Caki2 (cell line): ENCODE data around the gene ST8SIA3. TPM values are rescaled to one million over a fixed set of nuclear protein-coding genes. Genes with fewer than 3 reads are reported as not detected.

Experiments
- DNase-seq: peaks from one replicate; pipeline ENCODE4 v3.0.0-alpha.2; 2015; ENCODE audit warnings: low read depth
- in situ Hi-C: cut with HindIII; loops from 2 replicates; pipeline ENCODE4 v1.10.0; 2016; ENCODE audit warnings: low sequenced_read_pairs, low pct_unique_long_range_greater_than_20kb, mixed read lengths
- total RNA-seq: library from RNA; depleted of rRNA; stranded (reverse); fragments of >200 nt; shearing (Covaris generic); gene quantifications from 2 replicates; pipeline ENCODE4 v1.2.3, GENCODE V29; 2014; ENCODE audit warnings: low replicate concordance; rRNA removed

Gene ST8SIA3, protein sequence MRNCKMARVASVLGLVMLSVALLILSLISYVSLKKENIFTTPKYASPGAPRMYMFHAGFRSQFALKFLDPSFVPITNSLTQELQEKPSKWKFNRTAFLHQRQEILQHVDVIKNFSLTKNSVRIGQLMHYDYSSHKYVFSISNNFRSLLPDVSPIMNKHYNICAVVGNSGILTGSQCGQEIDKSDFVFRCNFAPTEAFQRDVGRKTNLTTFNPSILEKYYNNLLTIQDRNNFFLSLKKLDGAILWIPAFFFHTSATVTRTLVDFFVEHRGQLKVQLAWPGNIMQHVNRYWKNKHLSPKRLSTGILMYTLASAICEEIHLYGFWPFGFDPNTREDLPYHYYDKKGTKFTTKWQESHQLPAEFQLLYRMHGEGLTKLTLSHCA
- total RNA-seq = not detected in 2 replicates

DNA sequence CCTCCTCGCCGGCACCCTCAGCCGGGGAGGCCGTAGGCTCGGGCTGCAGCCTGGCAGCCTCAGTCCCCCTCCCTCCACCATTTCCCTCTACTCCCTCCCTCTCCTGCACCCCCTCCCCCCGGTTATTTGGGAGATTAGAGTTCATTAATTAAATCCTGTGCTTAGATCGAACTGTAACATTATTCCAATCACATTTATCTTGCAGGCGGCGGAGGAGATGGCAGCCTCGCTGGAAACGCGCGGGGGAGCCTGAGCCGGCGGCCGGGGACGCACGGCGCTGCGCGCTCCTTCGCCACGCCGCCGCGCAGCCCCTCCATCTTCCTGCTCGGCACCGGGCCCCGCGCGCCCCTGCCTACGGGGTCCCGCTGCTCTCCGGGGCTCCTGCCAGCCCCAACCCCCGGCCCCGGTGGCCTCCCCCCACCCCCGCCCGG is at the start of gene ST8SIA3:
Gene ST8SIA3, plus strand, starts transcription at position 287 of the 431 bp plus-strand sequence. CDS start 290 bp downstream, outside the sequence.
- DNase-seq = no peak
- in situ Hi-C loops = no loop called here

DNA sequence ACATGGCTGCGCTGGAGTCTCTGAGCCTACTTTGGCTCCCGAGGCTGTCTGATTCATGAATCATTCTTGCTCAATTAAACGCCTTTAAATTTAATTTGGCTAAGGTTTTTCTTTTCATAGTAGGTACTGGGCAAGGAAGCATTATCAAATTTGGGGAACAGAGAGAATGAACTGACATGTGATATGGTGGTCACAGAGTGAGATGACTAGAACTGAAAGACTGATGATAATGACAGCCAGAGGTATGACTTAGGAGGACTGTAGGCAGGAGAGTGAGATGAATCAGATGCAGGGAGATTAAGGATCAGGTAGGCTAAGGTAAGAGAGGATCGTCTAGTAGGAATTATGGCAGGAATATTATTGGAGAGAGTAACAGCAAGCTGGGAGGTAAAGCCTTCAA is 40.9 kb upstream of the ST8SIA3 start:
- no peak for DNase-seq
- in situ Hi-C loops = no loop called here

DNA sequence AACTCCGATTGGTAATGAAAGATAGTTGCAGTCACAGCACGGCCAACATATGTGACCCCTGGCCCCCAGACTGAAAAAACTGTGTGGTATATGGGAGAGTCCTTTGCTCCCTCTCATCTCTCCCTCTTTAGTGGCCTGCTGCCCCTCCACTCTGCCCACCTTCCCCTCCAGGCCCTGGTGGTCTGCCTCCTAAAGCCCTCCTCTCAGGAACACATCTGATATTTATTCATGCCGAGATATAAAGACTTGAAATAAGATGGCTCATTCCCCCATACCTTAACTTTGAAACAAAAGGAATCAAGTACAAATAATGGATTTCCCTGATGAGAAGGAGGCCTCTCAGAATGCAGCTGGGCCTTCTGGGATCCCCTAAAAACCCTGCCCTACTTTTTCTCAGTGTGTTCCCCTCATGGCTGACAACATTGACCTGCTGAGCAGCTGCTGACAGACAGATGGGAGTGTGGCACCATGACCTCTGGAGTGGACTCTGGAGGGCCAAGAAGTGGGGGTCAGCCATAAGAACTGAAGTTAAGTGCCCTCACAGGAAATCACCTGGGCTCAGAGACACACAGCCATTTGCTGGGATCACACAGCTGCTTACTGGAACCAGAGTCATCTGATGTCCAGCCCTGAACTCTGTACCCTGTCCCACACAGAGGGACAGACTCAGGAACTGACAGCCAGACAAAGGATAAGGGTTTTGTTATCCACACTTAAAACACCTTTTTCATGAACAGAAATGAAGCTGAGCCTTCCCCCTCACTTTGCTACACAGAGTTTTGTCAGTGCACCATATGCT is 39.8 kb upstream of the ST8SIA3 start:
- in situ Hi-C loops = no loop called here
- DNase-seq = no peak

DNA sequence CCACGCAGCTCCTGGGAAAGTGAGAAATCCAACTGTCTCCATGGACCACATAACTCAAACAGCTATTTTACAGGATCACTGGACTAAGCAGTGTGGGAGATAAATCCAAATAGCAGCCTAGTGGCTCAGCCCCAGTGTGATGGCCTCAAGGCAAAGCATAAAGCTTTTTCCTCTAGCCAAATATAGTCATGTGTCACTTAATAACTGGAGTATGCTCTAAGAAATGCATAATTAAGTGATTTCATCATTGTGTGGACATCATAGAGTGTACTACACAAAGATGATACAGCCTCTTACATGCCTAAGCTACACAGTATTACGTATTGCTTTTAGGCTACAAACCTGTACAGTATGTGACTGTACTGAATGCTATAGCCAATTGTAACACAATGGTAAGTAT is 31.8 kb upstream of the ST8SIA3 start:
- in situ Hi-C loops = no loop called here
- no peak for DNase-seq

DNA sequence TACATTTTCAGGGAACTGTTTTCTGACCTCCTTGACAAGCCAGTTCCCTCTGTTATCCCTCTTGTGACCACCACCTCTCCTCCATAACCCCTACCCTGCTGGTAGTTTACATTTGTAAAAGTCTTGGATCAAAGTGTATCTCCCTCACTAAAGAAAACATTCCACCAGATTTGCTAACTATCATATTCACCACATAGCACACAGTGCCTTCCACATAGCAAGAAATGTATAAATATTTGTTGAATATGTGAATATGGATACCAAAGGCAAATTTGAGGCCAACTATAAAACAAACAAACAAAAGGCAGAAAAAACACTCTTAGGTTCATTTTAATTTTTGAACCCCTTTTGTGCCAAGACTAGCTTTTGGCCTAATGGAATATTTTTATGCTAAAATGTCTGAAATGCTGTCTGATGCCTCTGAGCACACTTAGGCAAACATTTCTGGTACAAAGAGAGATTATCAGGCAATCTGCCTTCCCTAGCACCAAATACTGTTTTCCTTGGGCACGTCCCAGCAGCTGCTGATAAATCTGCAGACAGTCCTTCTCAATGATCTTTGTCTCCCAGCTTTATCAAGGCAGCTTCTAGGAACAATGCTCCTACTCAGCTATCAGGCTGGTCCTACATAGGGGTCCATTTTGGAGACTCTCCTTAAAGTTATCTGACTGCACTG is 26.7 kb upstream of the ST8SIA3 start:
- in situ Hi-C loops = no loop called here
- no peak for DNase-seq

DNA sequence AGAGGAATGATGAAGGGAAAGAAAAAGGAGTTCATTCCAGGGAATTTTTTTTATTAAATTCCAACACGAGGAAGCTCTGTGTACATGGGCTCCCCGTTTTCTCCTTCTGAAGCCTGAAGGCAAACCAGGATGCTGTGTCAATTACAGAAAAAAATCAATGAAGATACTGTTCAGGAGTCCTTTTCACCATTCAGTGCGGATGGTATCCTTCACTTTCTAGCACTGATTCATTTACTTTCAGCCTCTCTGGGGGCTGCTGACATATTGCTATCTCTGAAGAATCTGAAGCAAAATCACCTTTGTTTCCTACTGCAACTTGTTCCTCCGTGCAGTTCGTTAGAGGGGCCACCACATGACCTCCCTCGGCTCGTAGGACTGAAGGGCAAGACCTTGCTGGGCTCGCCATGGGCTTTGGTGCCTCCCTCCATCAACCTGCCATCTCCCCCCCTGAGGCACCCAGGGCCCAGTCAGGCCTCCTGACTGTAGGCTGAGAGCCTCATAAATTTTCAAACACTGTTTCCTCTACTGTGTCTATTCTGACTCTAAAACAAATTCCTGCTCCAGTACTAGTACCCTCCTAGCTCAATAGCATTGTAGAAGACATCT is 25.5 kb upstream of the ST8SIA3 start:
- in situ Hi-C loops = no loop called here
- DNase-seq = no peak

DNA sequence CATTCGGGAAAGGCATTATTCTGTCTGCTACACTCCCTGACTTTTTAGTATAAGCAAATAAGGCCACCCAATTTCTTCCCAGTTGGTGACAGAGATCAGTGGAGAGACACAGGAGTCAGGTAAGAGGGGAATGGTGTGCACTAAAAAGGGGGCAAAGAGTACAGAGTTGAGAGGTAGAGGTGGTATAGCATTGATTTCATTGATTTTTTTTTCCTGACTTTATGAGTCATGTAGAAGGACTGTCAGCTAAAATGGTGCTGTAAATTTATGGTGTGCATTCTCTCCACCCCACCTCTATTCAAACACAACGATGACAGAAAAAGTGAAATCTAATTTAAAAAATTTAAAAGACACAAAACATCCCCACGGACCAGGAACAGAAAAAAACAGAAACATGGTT is 23.7 kb upstream of the ST8SIA3 start:
- in situ Hi-C loops = no loop called here
- no peak for DNase-seq

DNA sequence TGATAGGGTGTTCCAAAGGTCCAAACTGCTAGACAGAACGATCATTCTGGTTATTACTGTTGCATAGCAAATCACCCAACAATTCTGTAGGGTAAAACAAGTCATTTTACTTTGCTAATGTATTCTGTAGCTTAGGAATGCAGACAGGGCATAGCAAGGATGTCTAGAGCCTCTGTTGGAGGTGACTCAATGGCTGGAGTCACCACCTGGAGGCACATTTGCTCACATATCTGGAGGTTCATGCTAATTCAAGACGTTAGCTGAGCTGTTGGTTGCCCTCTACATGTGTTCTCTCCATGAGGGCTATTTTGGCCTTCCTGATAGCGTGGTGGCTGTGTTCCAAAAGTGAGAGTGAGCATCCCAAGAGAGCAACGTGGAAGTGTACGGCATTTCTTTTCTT is 22.5 kb upstream of the ST8SIA3 start:
- in situ Hi-C loops = no loop called here
- DNase-seq = no peak

DNA sequence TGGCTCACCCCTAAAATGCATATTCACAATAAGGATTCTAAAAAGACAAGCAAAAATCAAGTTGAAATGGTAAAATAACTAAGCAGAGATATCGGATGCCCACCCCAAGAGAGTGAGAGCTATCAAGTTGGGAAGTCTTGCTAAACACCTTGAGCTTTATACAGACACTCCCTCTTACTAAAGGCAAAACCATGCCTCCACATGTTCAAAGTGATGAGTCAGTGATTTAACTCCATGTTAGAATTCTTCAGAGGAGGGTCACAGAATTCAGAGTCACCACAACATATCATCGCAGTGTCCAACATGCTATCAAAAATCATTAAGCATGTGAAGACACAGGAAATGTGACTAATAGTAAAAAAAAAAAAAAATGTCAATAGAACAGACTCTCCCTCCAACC is 20.6 kb upstream of the ST8SIA3 start:
- no peak for DNase-seq
- in situ Hi-C loops = no loop called here

DNA sequence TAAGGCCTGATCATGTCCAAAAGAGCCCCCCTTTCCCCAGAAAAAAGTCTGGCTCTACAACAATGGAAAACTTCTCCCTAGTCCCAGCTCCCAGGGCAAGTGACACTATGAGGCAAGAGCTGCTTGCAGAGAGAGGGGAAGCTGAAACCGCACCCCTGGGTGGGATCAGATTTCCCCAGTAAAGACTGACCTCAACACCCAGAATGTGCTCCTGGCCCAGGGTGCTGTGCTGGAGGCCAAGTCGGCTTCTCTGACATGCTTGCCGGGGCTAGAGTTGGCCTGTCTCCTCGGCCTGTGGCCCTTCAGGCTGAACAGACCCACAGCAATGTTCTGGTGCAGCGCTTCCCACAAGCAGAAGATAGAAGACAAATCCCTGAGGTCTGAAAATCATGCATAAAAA is 18.4 kb upstream of the ST8SIA3 start:
- DNase-seq = no peak
- in situ Hi-C loops = no loop called here

DNA sequence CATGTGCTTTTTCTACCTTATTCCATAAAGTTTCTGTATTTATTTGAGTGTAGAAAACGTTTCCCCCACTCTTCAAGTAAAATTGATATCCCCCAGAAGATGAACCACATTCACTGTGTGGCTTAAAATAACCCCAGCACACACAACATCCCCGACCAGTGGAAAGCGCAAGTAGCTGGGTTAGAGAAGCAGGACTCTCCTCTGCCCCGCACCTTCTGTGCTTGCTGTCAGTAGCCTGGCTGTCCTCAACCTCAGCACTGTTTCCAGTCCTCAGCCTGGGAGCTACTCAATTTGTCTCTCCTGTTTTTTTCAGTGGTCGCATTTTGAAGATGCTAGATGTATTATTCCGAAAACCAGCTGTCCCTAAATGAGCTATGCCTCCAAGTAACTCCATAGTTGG is 18.0 kb upstream of the ST8SIA3 start:
- no peak for DNase-seq
- in situ Hi-C loops = no loop called here

DNA sequence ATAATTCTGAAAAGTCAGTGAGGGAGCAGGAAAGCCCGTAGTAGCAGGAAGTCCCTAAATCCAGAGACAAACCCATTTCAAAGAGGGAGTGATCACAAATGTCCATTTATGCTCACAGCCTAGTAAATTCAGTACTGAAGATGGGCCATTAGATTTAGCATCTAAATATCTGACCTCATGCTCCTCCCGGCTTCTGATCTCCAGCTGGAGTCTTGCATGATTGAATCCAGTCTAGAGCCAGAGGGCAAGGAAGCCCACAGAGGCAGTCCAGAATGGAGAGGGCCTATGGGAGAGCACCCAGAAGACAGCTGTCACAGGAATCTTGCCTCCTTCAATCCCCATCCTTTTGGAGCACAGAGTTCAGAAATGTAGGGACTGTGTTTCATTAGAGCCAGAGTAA is 16.0 kb upstream of the ST8SIA3 start:
- no peak for DNase-seq
- in situ Hi-C loops = no loop called here

DNA sequence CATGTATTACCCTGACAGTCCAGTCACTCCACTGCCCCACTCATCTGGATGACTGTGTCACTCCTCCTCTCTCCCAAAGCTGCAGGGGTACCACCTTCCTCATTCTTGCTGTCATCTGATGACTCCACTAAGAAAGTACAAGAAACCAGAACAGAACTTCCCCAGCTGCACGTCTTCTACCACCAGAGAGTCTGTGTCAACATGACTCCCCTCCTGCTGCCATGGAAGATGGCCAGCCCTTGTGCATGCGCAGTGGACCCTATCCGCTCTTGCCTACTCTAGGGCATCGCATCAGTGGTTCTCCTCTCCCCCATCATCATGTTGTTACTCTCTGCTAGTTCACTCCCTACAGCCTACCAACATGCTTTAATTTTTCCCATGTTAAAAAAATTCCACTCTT is 14.5 kb upstream of the ST8SIA3 start:
- in situ Hi-C loops = no loop called here
- no peak for DNase-seq

DNA sequence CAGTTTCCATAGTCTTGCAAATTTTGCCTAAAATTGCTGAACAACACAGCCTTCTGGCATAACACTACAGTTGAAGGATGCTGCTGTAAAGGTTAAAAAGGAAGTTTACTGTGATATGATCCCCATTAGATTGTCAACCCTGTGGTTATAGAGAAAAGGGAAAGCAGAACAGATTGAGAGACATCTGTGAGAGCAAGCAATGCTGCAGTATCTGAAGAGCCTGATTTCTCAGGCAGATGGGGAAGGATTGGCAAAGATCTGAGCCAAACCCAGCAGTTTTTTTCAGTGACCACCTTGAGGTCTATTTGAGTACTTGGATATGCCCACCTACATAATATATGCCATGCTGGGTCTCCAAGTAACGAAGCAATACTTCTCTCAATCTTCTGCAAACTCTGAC is 8.5 kb upstream of the ST8SIA3 start:
- DNase-seq = no peak
- in situ Hi-C loops = no loop called here

DNA sequence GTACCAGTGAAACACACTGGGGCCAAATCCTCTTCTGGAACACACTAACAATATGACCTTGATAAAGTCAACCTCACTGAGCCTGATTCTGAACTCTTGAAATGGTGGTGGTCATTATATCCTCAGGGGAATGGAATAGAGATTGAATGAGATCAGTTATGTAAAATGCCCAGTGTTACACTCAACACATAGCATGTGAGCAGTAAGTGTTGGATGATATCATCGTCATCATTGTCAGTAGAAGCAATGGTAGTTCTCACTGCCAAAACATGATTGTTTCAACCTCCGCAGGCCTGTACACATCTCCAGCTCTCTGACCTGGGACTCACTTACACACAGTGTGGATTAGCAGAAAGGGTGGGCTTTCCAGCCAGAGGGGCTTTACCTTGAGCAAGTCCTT is 5.5 kb upstream of the ST8SIA3 start:
- in situ Hi-C loops = no loop called here

DNA sequence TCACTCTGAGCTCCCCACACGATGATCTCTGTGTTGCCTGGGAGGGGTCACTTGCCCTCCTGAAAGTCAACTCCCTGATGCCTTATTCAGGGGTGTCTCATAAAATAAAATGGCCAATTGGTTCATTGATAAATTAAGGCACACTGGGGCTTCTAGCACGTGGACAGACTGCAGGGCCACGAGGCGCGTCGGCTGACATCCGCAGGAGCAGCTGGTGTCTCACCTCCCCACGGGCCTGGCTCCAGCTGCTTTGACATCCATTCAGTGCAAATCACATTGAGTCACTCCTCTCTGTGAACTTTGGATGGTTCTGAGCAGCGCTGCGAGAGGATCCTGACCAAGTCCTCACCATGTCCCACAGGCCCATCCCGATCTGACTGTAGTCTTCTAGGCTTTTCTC is 4.6 kb upstream of the ST8SIA3 start:
- DNase-seq = no peak
- in situ Hi-C loops = no loop called here

More for the DNA sequence above, 5.5 kb upstream of the ST8SIA3 start:
- no peak for DNase-seq

DNA sequence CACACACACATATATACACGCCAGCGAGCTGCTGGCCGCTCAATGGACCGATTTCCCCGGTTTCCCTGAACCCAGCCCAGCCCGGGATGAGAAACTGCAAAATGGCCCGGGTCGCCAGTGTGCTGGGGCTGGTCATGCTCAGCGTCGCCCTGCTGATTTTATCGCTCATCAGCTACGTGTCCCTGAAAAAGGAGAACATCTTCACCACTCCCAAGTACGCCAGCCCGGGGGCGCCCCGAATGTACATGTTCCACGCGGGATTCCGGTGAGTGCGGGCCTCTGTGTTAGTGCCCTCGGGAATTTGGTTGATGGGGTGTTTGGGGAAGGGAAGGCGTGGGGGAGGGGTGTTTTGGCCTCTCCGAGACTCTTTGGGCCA is 392 bp downstream of the ST8SIA3 start:
- DNase-seq = no peak
- in situ Hi-C loops = no loop called here

DNA sequence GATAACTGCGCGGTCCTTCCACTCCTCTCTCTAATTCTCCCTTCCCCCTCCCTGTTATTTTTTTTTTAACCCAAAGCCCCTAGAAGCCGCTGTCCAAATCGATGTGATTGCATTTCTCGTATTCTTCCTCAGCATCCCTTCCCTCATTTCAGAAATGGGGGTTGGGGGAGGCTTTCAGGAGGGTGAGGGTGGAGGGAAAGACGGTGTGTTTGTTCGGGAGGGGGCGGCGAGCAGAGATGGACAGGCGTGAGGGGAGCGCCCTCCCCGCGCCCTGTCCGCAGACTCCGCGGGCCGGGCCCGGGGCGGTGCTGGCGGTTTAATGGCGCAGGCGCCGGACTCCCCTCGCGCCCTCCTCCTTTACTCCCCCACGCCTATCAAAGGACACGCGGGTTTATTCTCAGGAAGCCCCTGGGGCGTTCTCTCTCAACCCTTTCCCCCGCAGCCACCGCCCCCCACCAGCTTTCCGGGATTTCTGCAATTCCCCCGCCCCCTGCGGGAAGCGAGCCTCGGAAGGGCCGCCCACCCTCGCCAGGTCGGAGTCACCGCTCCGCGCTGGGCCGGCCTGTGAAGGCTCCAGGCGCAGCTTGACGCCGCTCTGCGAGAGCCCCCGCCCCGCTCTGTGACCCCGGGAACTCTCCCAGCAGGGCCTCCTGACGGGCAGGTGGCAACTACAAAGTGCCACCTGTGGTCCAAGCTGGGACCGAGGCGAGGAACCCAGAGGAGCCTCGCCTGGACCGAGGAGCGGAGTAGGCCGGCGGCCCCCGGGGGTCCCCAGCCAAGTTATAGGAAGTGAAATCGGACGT is 981 bp downstream of the ST8SIA3 start:
- in situ Hi-C loops = no loop called here
- DNase-seq = no peak
